Transverse colon (tissue), 4 donors: Measurements from ENCODE around the gene NUAK2. TPM values are rescaled to one million over a fixed set of nuclear protein-coding genes. Genes with fewer than 3 reads are reported as not detected.

ENCODE experiments used
- DNase-seq: peaks from one replicate; pipeline ENCODE4 v3.0.0-alpha.2; 2019
- H3K27ac ChIP-seq, 4 donors: fragments of 200-600 bp; sonication (generic); 2 replicates each; pipeline ENCODE4 v1.5.1; 2016 to 2018; ENCODE audit warnings: inconsistent platforms in 4 of 4
- H3K27me3 ChIP-seq: fragments of 200-600 bp; sonication (generic); 2 replicates; pipeline ENCODE4 v1.5.1; 2017; ENCODE audit warnings: inconsistent platforms
- H3K36me3 ChIP-seq, 4 donors: fragments of 200-600 bp; sonication (generic); 2 replicates each; pipeline ENCODE4 v1.5.1; 2017 to 2019; ENCODE audit warnings: inconsistent platforms in 4 of 4
- H3K4me1 ChIP-seq, 4 donors: fragments of 200-600 bp; sonication (generic); 2 replicates each; pipeline ENCODE4 v1.5.1; 2017 to 2020; ENCODE audit warnings: inconsistent platforms in 4 of 4
- H3K4me3 ChIP-seq, 4 donors: fragments of 200-600 bp; sonication (generic); 1 replicate in 1 of 4; 2 replicates in 3 of 4; pipeline versions ENCODE4 v1.5.1 to v1.6.1; 2017 to 2019; ENCODE audit warnings: inconsistent platforms in 4 of 4
- H3K9me3 ChIP-seq, 2 donors: fragments of 200-600 bp; sonication (generic); 2 replicates each; pipeline ENCODE4 v1.5.1; 2017 to 2019; ENCODE audit warnings: inconsistent platforms in 2 of 2
- EP300 ChIP-seq: sonication (generic); formaldehyde crosslinking; IDR thresholded peaks from one replicate; pipeline ENCODE4 v1.6.1; 2017; ENCODE audit warnings: antibody characterized with exemption, low read depth
- POLR2A ChIP-seq: fragments of 450-650 bp; IDR thresholded peaks from one replicate; pipeline ENCODE4 v1.6.1; 2016; ENCODE audit warnings: antibody characterized with exemption, mild to moderate bottlenecking, moderate library complexity
- POLR2AphosphoS5 ChIP-seq, 3 donors: sonication (generic); formaldehyde crosslinking; IDR thresholded peaks; one replicate each; pipeline ENCODE4 v1.6.1; 2016; ENCODE audit warnings: antibody characterized with exemption in 3 of 3
- WGBS, 2 donors: methylation state at CpG; one replicate each; pipeline ENCODE4 v1.1.5; 2018; ENCODE audit warnings: low coverage in 1 of 2; 5-methylcytosine and 5-hydroxymethylcytosine counted together
- in situ Hi-C, 4 donors: fragments of 200-750 bp; cut with MboI; loops; one replicate each; pipeline versions ENCODE4 v1.15.0 to v1.15.1; 2017; ENCODE audit warnings: low sequenced_read_pairs in 3 of 4, low pct_ligation_motif_present in 1 of 4, low pct_unique_long_range_greater_than_20kb in 1 of 4
- intact Hi-C: fragments of 100-400 bp; cut with DNase I; formaldehyde crosslinking; loops from one replicate; pipeline ENCODE4 v1.15.1; 2023; ENCODE audit warnings: low total_unique reads
- total RNA-seq, 4 donors: library from RNA; depleted of rRNA; stranded (reverse); fragments of >200 nt; gene quantifications; one replicate each; pipeline ENCODE4 v1.1.0, GENCODE V29; 2016
- TF ChIP-seq, protein P1 (sequence below), 5 experiments: fragments of 200-600 bp in 3 of 5; fragments of 450-650 bp in 2 of 5; sonication (generic) in 3 of 5; IDR thresholded peaks; 1 replicate in 2 of 5; 2 replicates in 3 of 5; pipeline ENCODE4 v1.5.1; 2016 to 2017; ENCODE audit warnings: antibody characterized with exemption in 5 of 5, inconsistent platforms in 3 of 5, mild to moderate bottlenecking in 2 of 5, moderate library complexity in 1 of 5

Gene NUAK2
- total RNA-seq, 4 donors from 2014 or later, result 12.5 to 46.8 (median 24.4) TPM

- in situ Hi-C loops, result no loop called here
- Histone ChIP-seq H3K4me1 (peaks cover 10 to 16% (median 13%) of the 10 kb centered on the region in 4 donors), H3K9me3 (no peaks in the 10 kb centered on the region), H3K27me3 (peaks cover 56% of the 10 kb centered on the region), H3K4me3 (no peak overlapping the region), H3K27ac (no peak overlapping the region), H3K36me3 (no peaks in the 10 kb centered on the region)
- TF ChIP-seq POLR2AphosphoS5 (IDR thresholded peaks at IDR 0.05), result no peak
- intact Hi-C loops, result no loop called here
- 84 to 92% methylated on average over 10 to 11 of the region's 11 CpGs for WGBS, 2 donors
- no peak for DNase-seq
These were observed 24.2 kb upstream of the NUAK2 start for GRCh38 chr1:205345761-205346160.

DNA sequence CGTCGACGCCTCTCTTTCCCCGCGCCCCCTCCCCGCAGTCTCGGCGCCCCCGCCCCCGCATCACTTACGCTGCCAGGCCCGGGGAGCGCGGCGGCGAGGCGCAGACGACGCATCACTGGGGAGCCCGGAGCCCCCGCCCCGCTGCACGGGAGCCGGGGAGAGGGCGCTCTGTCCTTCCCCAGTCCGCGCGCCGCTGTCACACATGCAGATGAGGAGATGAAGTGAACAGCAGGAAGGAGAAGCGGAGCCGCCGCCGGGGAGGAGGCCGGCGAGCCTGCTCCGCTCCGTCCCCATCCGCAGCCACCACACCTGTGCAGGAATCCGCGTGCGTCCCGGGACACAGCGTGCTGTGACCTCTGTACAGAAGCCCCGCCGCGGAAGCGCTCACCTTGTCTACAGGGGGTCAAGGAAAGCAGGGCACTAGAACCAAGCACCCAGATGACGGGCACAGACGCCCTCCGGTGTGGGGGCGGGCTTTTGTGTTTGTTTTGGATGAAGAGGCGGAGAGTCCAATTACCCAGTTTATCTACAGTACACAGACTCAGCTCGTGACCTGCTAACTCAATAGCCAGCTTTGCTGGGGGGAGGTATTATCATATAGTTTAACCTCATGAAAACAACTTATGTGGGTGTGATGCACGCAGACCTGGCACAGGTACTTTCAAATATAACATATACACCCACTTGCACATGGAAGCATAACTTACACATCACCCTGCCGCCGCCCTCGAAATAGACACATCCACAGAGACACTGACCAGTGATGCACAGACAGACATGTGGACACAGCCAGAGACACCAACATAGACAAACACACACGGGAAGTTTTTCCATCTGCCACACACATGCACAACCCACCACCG, 22.8 kb upstream of the NUAK2 start:
- intact Hi-C loops (no loop called here), in situ Hi-C loops (no loop called here)
- Histone ChIP-seq H3K27ac (no peak overlapping the region), H3K4me3 (peak overlapping the region; percentile 4 to 47 (median 25)), H3K4me1 (peaks cover 10 to 16% (median 13%) of the 10 kb centered on the region in 4 donors), H3K36me3 (no peaks in the 10 kb centered on the region), H3K9me3 (no peaks in the 10 kb centered on the region), H3K27me3 (peaks cover 56% of the 10 kb centered on the region)
- TF ChIP-seq POLR2AphosphoS5 (IDR thresholded peaks at IDR 0.05) (no peak), EP300 (no peak), POLR2A (no peak)
- TF ChIP-seq, protein P1, sequence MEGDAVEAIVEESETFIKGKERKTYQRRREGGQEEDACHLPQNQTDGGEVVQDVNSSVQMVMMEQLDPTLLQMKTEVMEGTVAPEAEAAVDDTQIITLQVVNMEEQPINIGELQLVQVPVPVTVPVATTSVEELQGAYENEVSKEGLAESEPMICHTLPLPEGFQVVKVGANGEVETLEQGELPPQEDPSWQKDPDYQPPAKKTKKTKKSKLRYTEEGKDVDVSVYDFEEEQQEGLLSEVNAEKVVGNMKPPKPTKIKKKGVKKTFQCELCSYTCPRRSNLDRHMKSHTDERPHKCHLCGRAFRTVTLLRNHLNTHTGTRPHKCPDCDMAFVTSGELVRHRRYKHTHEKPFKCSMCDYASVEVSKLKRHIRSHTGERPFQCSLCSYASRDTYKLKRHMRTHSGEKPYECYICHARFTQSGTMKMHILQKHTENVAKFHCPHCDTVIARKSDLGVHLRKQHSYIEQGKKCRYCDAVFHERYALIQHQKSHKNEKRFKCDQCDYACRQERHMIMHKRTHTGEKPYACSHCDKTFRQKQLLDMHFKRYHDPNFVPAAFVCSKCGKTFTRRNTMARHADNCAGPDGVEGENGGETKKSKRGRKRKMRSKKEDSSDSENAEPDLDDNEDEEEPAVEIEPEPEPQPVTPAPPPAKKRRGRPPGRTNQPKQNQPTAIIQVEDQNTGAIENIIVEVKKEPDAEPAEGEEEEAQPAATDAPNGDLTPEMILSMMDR (IDR thresholded peaks at IDR 0.05), result no peak
- DNase-seq, result peak; percentile 45
- 0 to 15% methylated on average over 1 to 34 of the region's 59 CpGs for WGBS, 2 donors

DNA sequence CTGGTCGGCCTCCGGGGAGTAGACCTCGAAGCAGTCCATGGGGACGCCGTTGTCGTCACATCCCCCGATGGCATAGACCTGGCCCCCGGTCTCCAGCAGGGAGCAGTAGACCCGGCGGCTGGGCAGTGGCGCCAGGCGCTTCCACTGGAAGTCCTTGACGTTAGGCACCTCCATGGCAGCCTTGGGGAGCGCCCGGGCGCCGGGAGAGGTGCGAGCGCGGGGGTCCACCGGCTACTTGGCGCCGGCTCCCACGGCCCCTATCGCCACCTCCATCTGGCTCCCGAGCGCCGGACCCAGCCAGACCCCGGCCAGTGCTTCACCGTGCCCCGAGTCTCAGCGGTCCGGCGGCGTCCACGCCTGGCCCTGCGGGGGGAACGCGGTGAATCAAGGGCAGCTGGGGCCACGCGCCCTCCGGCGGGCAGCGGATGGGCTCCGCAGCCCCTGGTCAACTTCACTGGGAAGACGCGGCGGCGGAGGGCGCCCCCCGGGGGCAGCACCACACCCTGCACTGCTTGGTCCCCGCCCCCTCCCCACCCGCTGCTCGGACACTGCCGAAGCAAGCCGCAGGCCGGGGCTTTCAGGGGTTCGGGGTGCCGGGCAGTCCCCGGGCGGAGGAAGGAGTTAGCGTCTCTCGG, 22.0 kb upstream of the NUAK2 start:
- intact Hi-C loops, result no loop called here

DNA sequence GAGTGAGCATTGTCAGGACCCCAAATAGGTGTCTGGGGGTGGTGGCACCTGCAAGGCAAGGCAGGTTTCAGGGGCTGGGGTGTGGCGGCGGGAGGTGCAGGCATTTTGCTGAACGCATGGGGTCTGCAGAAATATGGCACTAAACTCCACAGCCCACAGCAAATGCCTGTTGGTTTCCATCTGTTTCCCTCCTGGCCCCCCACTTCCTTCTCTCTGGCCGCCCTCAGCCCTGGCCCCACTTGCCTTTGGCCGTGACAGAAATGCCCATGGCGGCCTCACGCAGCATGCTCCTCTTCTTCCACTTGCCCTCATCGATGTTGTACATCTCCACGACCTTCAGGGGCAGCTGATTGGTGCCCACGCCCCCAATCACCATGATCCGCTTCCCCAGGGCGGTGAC, 21.4 kb upstream of the NUAK2 start:
- Histone ChIP-seq H3K27ac (no peak overlapping the region), H3K4me3 (no peak overlapping the region), H3K27me3 (peaks cover 56% of the 10 kb centered on the region), H3K4me1 (peaks cover 10 to 16% (median 13%) of the 10 kb centered on the region in 4 donors), H3K9me3 (no peaks in the 10 kb centered on the region), H3K36me3 (no peaks in the 10 kb centered on the region)
- DNase-seq, result no peak
- intact Hi-C loops, result no loop called here
- WGBS, 2 donors, result 81% methylated on average over 12 of the region's 12 CpGs; no CpG with 5 or more reads in 1 of the 2 donors
- in situ Hi-C loops, result no loop called here
- TF ChIP-seq POLR2AphosphoS5 (IDR thresholded peaks at IDR 0.05) (no peak), EP300 (no peak), POLR2A (no peak)
- TF ChIP-seq, protein P1 (IDR thresholded peaks at IDR 0.05), result no peak

More for the DNA sequence above, 22.0 kb upstream of the NUAK2 start:
- peaks cover 56% of the 10 kb centered on the region for H3K27me3 ChIP-seq
- no peak for DNase-seq
- no peaks in the 10 kb centered on the region for H3K36me3 ChIP-seq
- H3K4me3 ChIP-seq, result peak overlapping the region in 3 of 4 donors; percentile 4 to 47 (median 39)
- in situ Hi-C loops, result no loop called here
- H3K4me1 ChIP-seq, result peaks cover 10 to 16% (median 13%) of the 10 kb centered on the region in 4 donors
- H3K27ac ChIP-seq, result no peak overlapping the region
- H3K9me3 ChIP-seq, result no peaks in the 10 kb centered on the region
- TF ChIP-seq, protein P1 (IDR thresholded peaks at IDR 0.05), result no peak
- TF ChIP-seq POLR2A (no peak), EP300 (no peak), POLR2AphosphoS5 (IDR thresholded peaks at IDR 0.05) (no peak)
- WGBS, 2 donors, result 16% methylated on average over 39 of the region's 63 CpGs; no CpG with 5 or more reads in 1 of the 2 donors
